Measurements from ENCODE around the gene ZFYVE28.
A peak's percentile ranks its signal among the peaks of the same experiment; 100 is the strongest.

ZFYVE28 gene

GRCh38 chr4:2260344-2261109, 157.9 kb downstream of the ZFYVE28 start:
- no peak for DNase-seq (ENCODE audit: low read depth, low spot score)

- no peak for DNase-seq (ENCODE audit: low read depth, low spot score)
Measured at GRCh38 chr4:2259541-2260343, 158.7 kb downstream of the ZFYVE28 start.

DNA sequence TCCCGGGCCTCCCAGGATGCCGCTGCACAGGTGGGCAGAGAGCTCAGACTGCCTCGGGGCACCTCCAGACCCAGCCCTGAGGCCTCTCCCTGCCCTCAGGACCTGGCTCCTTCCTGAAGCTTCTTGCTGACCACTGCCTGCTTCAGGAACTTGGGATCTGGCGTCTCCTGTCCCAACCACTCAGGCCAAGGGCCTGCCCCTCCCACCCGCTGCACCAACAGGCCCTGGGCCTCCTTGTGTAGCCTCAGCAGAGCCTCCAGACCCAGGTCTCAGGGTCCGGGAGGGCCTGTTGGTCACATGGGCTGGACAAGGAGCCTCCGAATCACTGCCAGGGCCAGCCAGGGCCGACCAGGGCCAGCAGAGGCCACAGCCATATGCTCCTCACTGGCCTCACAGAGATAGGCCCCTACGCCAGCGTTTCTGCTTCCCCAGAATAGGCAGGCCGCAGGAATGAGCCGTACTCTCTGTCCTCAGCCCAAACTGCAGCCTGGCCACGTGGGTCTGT, 159.4 kb downstream of the ZFYVE28 start:
- no peak for DNase-seq (ENCODE audit: low read depth, low spot score)

DNA sequence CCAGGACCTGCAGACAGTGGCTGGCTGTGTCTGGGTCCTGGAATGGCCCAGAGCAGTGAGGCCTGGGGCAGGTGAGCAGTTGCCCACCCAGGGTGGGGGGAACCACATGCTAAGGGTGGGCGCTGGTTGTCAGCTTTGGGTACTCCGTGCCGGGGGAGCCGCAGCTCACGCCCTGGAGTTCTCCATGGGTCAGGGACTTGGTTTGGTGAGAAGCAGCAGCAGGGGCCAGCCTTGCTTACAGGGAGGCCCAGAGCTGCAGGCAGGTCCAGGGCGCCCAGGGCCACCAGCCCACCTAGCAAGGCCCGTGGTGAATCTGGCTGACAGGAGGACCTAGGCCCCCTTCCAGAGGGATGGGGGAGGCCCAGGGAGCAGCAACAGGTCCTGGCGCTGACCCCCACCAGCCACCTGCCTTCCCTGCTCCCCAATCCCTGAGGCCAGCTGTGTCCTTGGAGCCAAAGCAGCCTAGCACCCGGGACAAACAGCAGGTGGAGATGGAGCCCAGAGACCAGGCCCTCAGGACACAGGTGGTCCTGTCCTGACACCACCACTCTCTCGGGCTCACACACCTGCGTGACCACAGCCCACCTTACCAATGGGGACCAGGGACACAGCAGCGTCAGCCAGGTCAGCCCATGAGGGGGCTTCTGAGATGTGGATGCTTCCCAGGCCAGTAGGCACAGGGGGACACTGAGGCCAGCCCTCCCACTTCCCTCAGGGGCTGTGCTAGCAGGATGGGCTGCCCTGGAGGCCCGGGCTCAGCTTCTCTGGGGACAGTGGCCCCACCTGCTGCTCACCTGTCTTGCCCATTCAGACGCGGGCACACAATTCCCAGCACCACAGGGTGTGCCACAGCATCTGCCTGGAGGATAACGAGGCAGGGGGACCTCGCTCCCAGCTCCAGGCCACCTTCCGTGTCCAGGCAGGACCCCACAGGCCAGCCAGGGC, 160.1 kb downstream of the ZFYVE28 start:
- no peak for DNase-seq (ENCODE audit: low read depth, low spot score)

GRCh38 chr4:2257361-2258081, 160.9 kb downstream of the ZFYVE28 start:
- DNase-seq (ENCODE audit: low read depth, low spot score) = no peak

DNA sequence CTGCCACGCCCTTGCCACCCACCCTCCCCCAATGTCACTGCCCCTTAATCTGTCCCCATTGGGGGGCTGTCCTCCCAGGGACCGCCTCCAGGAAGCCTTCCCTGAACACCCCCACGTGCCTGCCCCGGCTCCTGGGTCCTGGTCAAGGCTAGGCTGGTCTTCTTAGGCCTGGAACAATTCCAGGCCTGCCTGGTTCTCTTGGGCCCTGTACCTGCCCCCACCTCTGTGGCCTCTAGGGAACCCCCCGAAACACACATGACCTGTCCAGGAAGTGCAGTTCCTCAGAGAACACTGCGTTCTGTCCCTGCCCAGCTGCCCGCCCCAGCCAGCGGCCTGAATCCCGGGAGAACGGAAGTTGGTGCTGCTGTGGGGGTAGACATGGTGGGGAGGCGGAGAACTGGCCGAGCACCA, 161.7 kb downstream of the ZFYVE28 start:
- DNase-seq (ENCODE audit: low read depth, low spot score) = no peak

DNA sequence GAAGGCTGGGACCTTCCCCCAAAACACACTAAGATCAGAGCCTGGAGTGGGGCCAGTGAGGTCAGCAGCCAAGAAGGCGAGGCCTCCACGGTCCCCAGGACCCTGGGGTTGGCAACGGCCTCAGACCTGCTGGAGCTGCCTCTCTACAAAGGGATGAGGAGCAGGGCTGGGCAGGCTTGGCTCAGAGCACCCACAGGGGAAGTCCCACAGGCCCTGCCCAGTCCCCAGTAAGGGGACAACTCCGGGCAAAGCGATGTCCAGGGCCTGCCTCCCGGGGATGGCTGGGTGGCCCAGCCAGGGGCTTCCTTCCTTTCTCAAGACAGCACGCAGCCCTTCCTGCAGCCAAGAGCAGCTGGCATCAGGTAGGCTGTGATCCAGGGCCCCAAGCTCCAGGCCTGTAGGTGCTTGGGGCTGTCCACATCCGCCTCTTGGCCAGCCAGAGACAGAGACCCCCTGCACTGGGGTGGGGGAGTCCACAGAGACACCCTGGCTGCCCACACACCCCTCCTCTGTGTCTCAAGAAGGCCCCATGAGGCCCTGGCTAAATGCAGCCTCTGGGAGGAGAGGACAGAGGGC, 162.2 kb downstream of the ZFYVE28 start:
- no peak for DNase-seq (ENCODE audit: low read depth, low spot score)

DNA sequence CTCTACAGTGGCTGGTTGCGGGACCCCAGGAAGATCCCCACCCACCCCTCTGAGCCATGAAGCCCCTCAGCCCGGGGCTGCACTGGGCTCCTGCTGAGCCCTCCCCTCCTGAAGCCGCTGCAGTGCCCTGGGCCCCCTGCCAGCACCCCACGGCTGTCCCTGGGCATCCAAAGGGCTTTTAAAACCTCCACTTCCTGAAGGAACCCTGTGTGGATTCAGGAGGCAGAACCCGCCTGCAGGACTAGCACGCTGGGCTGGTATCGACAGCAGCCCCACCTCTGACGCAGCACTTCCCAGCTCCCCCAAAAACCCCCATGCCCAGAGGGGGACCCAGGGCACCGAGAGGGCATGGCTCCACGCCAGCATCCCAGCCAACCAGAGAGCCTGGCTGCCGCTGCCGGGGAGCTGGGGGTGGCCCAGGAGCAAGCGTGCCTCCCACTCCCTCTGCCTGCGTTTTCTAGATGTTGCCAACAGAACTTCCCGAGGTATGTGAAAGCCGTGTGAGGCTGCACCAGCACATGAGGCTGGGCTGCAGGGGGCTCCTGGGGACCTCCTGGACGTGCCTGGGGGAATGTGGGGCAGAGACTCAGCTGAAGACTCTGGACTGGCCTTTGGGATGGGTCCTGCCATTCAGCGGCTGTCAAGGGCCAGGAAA, 162.8 kb downstream of the ZFYVE28 start:
- peak; percentile 27 for DNase-seq (ENCODE audit: low read depth, low spot score)

- DNase-seq (ENCODE audit: low read depth, low spot score) = no peak
Measured at GRCh38 chr4:2254665-2255500, 163.6 kb downstream of the ZFYVE28 start.

- no peak for DNase-seq (ENCODE audit: low read depth, low spot score)
Measured at GRCh38 chr4:2253160-2254084, 165.0 kb downstream of the ZFYVE28 start.

DNA sequence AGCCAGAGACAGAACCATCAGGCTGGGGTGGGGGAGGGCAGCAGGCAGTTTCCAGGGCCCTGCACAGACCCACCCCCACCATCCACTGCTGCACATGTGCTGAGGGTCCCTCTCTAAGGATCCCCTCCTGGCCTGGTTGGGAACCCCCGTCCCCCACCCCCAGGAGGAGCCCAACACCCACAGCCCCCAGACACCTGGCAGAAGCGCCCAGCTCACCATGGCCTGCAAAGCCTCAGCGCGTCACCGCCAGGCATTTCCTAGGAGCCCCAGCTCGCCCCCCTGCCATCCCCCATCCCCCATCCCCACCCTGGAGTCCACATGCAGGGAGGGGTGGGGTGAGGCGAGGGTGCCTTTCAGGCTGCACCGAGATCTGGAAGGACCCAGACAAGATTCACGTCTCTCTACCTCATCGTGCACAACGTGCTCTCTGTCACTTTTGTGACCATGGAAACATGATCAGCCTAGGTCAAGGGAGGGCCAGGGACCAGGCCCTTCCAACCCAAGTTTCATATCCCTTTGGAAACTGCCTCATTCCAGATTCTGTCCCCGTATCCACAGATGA, 165.8 kb downstream of the ZFYVE28 start:
- no peak for DNase-seq (ENCODE audit: low read depth, low spot score)

DNA sequence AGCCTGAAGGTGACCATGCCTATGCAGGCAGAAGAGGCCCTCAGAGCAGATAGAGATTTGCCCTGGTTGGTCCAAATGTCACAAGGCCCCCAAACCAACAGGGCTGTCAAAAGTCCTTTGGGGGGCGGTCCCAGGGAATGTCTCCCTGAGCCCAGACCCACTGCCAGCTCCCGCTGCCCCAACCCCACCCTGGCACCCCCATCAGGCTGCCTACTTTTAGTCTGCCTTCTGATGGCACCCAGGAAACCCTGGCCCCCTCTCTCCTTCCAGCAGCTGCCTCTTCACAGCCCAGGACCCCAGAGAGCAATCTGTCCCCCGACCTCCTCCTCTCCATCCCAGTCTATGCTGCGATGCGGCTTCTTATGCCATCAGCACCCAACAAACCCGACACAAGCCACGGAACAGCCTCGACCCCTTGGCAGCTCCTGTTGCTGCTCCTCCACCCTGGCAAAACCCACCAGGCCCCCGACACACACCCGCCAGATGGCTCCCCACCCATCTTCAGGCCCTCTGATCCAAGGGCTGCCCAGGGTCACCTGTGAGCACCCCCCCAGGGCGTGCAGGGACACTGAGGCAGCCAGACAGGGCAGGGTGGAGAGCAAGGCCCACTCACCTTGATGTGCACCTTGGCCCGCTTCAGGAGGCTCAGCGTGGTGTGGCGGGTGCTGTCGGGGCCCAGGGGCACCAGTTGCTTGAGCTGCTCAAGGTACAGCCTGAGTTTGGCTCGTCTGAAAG, 166.5 kb downstream of the ZFYVE28 start:
- no peak for DNase-seq (ENCODE audit: low read depth, low spot score)

DNA sequence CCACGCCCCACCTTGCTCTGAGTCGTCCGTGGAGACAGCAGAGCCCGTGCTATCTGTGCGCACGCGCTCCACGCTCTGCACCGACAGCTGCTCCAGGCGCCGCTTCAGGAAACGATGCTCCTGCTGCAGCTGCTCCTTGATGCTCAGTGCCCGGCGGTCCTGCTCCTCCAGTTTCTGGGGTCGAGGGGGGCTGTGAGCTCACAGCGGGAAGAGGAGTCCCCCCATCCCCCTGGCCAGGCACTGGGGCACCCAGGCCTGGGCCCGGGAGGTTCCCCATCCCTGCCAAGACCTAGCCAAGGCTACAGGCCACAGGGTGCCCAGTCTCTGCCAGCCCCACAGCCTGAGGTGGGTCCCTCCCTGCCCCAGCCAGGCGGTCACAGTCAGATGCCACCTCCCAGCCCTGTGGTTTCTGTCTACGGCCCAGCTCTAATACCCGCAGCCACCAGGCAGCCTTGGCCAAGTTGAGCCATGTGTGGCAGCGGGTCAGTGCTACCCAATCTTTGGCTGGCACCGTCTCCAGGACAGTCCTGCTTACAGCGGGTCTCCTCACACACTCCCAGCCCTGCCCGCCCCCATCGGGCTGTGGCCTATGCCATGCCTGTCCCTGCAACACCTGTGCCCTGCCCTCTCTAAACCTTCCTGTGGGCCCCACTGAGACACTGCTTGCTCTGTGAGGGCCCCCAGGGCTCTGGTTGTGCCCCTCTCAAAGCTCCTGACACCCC, 167.2 kb downstream of the ZFYVE28 start:
- DNase-seq (ENCODE audit: low read depth, low spot score) = no peak

DNA sequence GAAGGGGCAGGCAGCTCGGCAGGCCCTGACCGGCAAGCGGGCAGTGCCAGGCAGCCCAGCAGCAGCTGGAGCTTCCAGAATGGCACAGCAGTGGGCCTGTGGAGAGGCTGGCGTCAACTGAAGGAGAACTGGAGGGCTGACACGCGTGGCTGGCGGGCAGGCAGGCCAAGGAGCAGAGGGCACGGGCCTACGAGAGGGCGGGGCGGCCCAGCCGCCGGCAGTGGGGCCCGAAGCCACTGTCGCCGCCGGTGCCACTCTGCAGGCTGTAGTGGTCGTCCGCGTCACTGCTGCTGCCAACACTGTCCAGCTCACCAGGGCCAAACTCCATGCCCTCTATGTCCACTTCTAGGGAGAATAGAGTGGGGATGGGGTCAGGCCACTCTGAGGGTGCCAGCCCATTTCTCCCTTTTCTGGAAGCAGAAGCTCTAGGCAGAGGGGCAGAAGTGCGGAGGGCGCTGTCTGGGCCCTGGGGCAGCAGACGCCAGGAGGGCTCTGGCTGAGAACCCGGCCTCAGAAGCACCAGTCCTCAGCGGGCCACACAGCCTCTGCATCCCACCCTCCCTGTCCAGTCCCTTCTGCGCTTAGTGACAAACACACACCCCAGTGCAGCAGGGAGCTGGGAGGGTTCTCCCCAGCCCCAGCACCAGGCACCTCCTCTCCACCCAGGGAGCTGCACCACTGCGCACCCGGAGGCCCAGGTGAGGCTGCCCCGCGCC, 167.9 kb downstream of the ZFYVE28 start:
- no peak for DNase-seq (ENCODE audit: low read depth, low spot score)

GRCh38 chr4:2249526-2250356, 168.7 kb downstream of the ZFYVE28 start:
- DNase-seq (ENCODE audit: low read depth, low spot score) = no peak

All from brain pericyte (primary cell).